SK-N-SH (cell line): Measurements from ENCODE around the gene SLX4IP. TPM values are rescaled to one million over a fixed set of nuclear protein-coding genes. Genes with fewer than 3 reads are reported as not detected.

ENCODE experiments used
- CTCF ChIA-PET: fragments of 300-600, 350-600 bp; formaldehyde crosslinking; extraction: SDS; loops from one replicate; lab custom pipeline; 2021; lab: Yijun Ruan, JAX
- POLR2A ChIA-PET: fragments of 350-600 bp; sonication (Branson Sonifier 250); formaldehyde crosslinking; extraction: SDS; loops from one replicate; lab custom pipeline; 2020; ENCODE audit warnings: antibody characterized with exemption, inconsistent platforms; lab: Yijun Ruan, JAX
- DNase-seq: peaks from one replicate; pipeline ENCODE4 v3.0.0; 2012
- H2AFZ ChIP-seq: fragments of 200-600 bp; sonication (generic); 2 replicates; pipeline ENCODE4 v1.8.1; 2016; ENCODE audit warnings: antibody characterized with exemption, mild to moderate bottlenecking, low read depth
- H3F3A ChIP-seq: fragments of 200-600 bp; sonication (generic); replicated peaks from 2 replicates; pipeline ENCODE3; 2016; ENCODE audit warnings: antibody characterized with exemption, mild to moderate bottlenecking; ENCODE audit not compliant: insufficient read depth
- H3K27ac ChIP-seq, 2 experiments: fragments of 200-500 bp in 1 of 2; fragments of 200-600 bp in 1 of 2; sonication (Bioruptor generic) in 1 of 2; sonication (generic), shearing (Covaris generic) in 1 of 2; 2 replicates each; pipeline versions ENCODE4 v1.5.1 to v1.6.1; 2014 to 2016; ENCODE audit warnings: low read depth in 2 of 2, inconsistent platforms in 1 of 2, low read length in 1 of 2, mild to moderate bottlenecking in 1 of 2, mixed read lengths in 1 of 2
- H3K27me3 ChIP-seq: fragments of 200-600 bp; sonication (generic), shearing (Covaris generic); 2 replicates; pipeline ENCODE4 v1.6.1; 2016; ENCODE audit warnings: mixed run types; ENCODE audit not compliant: insufficient read depth
- H3K36me3 ChIP-seq, 2 experiments: fragments of 200-500 bp in 1 of 2; fragments of 200-600 bp in 1 of 2; sonication (Bioruptor generic) in 1 of 2; sonication (generic) in 1 of 2; replicated peaks in 1 of 2; 2 replicates each; pipeline versions ENCODE3 to v1.5.1; 2014 to 2016; ENCODE audit warnings: low read length in 1 of 2, mild to moderate bottlenecking in 1 of 2; ENCODE audit not compliant: insufficient read depth in 2 of 2, control insufficient read depth in 1 of 2
- H3K4me1 ChIP-seq, 2 experiments: fragments of 200-500 bp in 1 of 2; fragments of 200-600 bp in 1 of 2; sonication (Bioruptor generic) in 1 of 2; sonication (generic), shearing (Covaris generic) in 1 of 2; 2 replicates each; pipeline versions ENCODE4 v1.5.1 to v1.6.1; 2014 to 2016; ENCODE audit warnings: low read depth in 1 of 2, low read length in 1 of 2, mixed run types in 1 of 2; ENCODE audit not compliant: insufficient read depth in 2 of 2, control insufficient read depth in 1 of 2
- H3K4me2 ChIP-seq: fragments of 200-600 bp; sonication (generic), shearing (Covaris generic); 2 replicates; pipeline ENCODE4 v1.6.1; 2017; ENCODE audit warnings: mixed run types
- H3K4me3 ChIP-seq, 2 experiments: fragments of 200-500 bp in 1 of 2; fragments of 200-600 bp in 1 of 2; sonication (Bioruptor generic) in 1 of 2; sonication (generic), shearing (Covaris generic) in 1 of 2; 2 replicates each; pipeline versions ENCODE4 v1.5.1 to v1.8.1; 2014 to 2016; ENCODE audit warnings: low read depth in 2 of 2, inconsistent platforms in 1 of 2, low read length in 1 of 2, mild to moderate bottlenecking in 1 of 2, mixed read lengths in 1 of 2, moderate library complexity in 1 of 2
- H3K79me2 ChIP-seq: fragments of 200-600 bp; sonication (generic); 2 replicates; pipeline ENCODE4 v1.8.1; 2017; ENCODE audit warnings: mild to moderate bottlenecking; ENCODE audit not compliant: insufficient read depth
- H3K9ac ChIP-seq: fragments of 200-600 bp; sonication (generic); 2 replicates; pipeline ENCODE4 v1.6.1; 2017; ENCODE audit warnings: mixed run types
- H3K9me2 ChIP-seq: fragments of 200-600 bp; sonication (generic); 2 replicates; pipeline ENCODE4 v1.6.1; 2017; ENCODE audit warnings: mixed run types
- H3K9me3 ChIP-seq: fragments of 200-600 bp; sonication (generic); 2 replicates; pipeline ENCODE4 v1.6.1; 2017; ENCODE audit warnings: mixed run types, mild to moderate bottlenecking, moderate library complexity
- H4K20me1 ChIP-seq: fragments of 200-600 bp; sonication (generic); 2 replicates; pipeline ENCODE4 v1.6.1; 2017; ENCODE audit warnings: mild to moderate bottlenecking, mixed run types; ENCODE audit not compliant: insufficient read depth
- CHD2 ChIP-seq: fragments of 150-350 bp; IDR thresholded peaks from 2 replicates; pipeline ENCODE4 v1.6.1; 2018; ENCODE audit warnings: low read length; ENCODE audit not compliant: partially characterized antibody
- CTCF ChIP-seq: fragments of 200-600 bp; sonication (generic); IDR thresholded peaks from 2 replicates; pipeline ENCODE4 v1.6.1; 2017; ENCODE audit warnings: antibody characterized with exemption, mild to moderate bottlenecking, moderate library complexity
- ELF1 ChIP-seq: IDR thresholded peaks from 2 replicates; pipeline ENCODE4 v1.4.0; 2012
- EZH2phosphoT487 ChIP-seq: fragments of 200-600 bp; sonication (generic); IDR thresholded peaks from 2 replicates; pipeline ENCODE4 v1.6.1; 2017; ENCODE audit warnings: low read depth, mixed run types, mild to moderate bottlenecking, antibody characterized with exemption, moderate library complexity, borderline replicate concordance
- FOSL2 ChIP-seq: IDR thresholded peaks from 2 replicates; pipeline ENCODE4 v1.4.0; 2012; ENCODE audit warnings: low read depth, mild to moderate bottlenecking, moderate library complexity, borderline replicate concordance
- FOXJ3 ChIP-seq: sonication (generic); formaldehyde crosslinking; IDR thresholded peaks from 2 replicates; pipeline ENCODE4 v1.5.1; 2020; ENCODE audit warnings: mild to moderate bottlenecking, missing genetic modification reagents
- GATA2 ChIP-seq: sonication (generic); formaldehyde crosslinking; IDR thresholded peaks from 2 replicates; pipeline ENCODE4 v1.5.0; 2020; ENCODE audit warnings: mild to moderate bottlenecking, missing genetic modification reagents
- JUND ChIP-seq: IDR thresholded peaks from 2 replicates; pipeline ENCODE4 v1.4.0; 2012
- MEF2A ChIP-seq: IDR thresholded peaks from 2 replicates; pipeline ENCODE4 v1.4.0; 2012; ENCODE audit warnings: low read depth, borderline replicate concordance
- MXI1 ChIP-seq: IDR thresholded peaks from 2 replicates; pipeline ENCODE4 v1.6.1; 2012; ENCODE audit warnings: mild to moderate bottlenecking, low read depth, low read length, improper control_type of control experiment
- NFIC ChIP-seq: IDR thresholded peaks from 2 replicates; pipeline ENCODE4 v1.4.0; 2012; ENCODE audit warnings: borderline replicate concordance
- NRF1 ChIP-seq: IDR thresholded peaks from 2 replicates; pipeline ENCODE4 v1.6.1; 2012; ENCODE audit warnings: low read depth, mild to moderate bottlenecking, low read length
- POLR2AphosphoS5 ChIP-seq: IDR thresholded peaks from 2 replicates; pipeline ENCODE4 v1.6.1; 2012; ENCODE audit warnings: low read depth, low read length
- RAD21 ChIP-seq: IDR thresholded peaks from 2 replicates; pipeline ENCODE4 v1.6.1; 2012; ENCODE audit warnings: mild to moderate bottlenecking, low read length
- RCOR1 ChIP-seq: fragments of 150-350 bp; IDR thresholded peaks from 2 replicates; pipeline ENCODE4 v1.6.1; 2017; ENCODE audit warnings: antibody characterized with exemption, low read length
- RXRA ChIP-seq: IDR thresholded peaks from 2 replicates; pipeline ENCODE4 v1.4.0; 2012; ENCODE audit warnings: low read depth, mild to moderate bottlenecking, borderline replicate concordance
- SIN3A ChIP-seq: IDR thresholded peaks from 2 replicates; pipeline ENCODE4 v1.6.1; 2012; ENCODE audit warnings: low read depth, mild to moderate bottlenecking, low read length, moderate library complexity, borderline replicate concordance
- SMC3 ChIP-seq: IDR thresholded peaks from 2 replicates; pipeline ENCODE4 v1.6.1; 2012; ENCODE audit warnings: low read depth, low read length, improper control_type of control experiment
- TAF1 ChIP-seq: IDR thresholded peaks from 2 replicates; pipeline ENCODE4 v1.6.1; 2012; ENCODE audit warnings: low read depth, mild to moderate bottlenecking, low read length, moderate library complexity, borderline replicate concordance
- TCF12 ChIP-seq: IDR thresholded peaks from 2 replicates; pipeline ENCODE4 v1.4.0; 2012
- TEAD4 ChIP-seq: IDR thresholded peaks from 2 replicates; pipeline ENCODE4 v1.4.0; 2012; ENCODE audit warnings: mild to moderate bottlenecking, borderline replicate concordance; ENCODE audit not compliant: insufficient read depth
- USF2 ChIP-seq: fragments of 150-350 bp; IDR thresholded peaks from 2 replicates; pipeline ENCODE4 v1.6.1; 2017; ENCODE audit warnings: antibody characterized with exemption, low read length, low read depth, borderline replicate concordance
- WGBS: methylation state at CpG from one replicate; pipeline ENCODE4 v1.1.6; 2017; ENCODE audit warnings: low lambda C conversion rate; 5-methylcytosine and 5-hydroxymethylcytosine counted together
- polyA plus RNA-seq, 3 experiments: library from polyadenylated mRNA; depleted of rRNA; stranded (reverse); fragments of >200 nt; gene quantifications; 2 replicates each; pipeline ENCODE4 v1.2.3, GENCODE V29; 2012
- TF ChIP-seq, protein P1 (sequence below): IDR thresholded peaks from 2 replicates; pipeline ENCODE4 v1.4.0; 2012; ENCODE audit warnings: low read depth, borderline replicate concordance
- TF ChIP-seq, protein P2 (sequence below): IDR thresholded peaks from 2 replicates; pipeline ENCODE4 v1.6.1; 2012; ENCODE audit warnings: mild to moderate bottlenecking, low read depth, low read length, moderate library complexity
- TF ChIP-seq, protein P3 (sequence below): IDR thresholded peaks from 2 replicates; pipeline ENCODE4; 2012

SLX4IP gene
- polyA plus RNA-seq, 1 of the 3 experiments (the other 2 are of a cell fraction), result 1.3 TPM

GRCh38 chr20:10591946-10592521 lies 156.9 kb downstream of the SLX4IP start:
- Histone ChIP-seq H3K36me3 (no peaks in the 10 kb centered on the region), H3K9ac (peak overlapping the region; percentile 26; the same call in 1 of the 2 replicates), H3K9me3 (no peaks in the 10 kb centered on the region), H3K9me2 (no peaks in the 10 kb centered on the region), H3K4me1 (peaks cover 3 to 16% of the 10 kb centered on the region in 2 experiments), H3K27ac (peak overlapping the region in 1 of 2 experiments; percentile 94; a peak in 2 of 4 replicates), H3K79me2 (no peaks in the 10 kb centered on the region), H3K27me3 (no peaks in the 10 kb centered on the region), H3K4me3 (no peak overlapping the region), H4K20me1 (no peaks in the 10 kb centered on the region), H3F3A (peaks cover 30% of the 10 kb centered on the region), H3K4me2 (0 out of 2 replicates have a peak overlapping the region, but pooled peaks have one; percentile 11), H2AFZ (no peak overlapping the region)
- no peak for DNase-seq
- 41% methylated on average over 2 of the region's 2 CpGs for WGBS
- CTCF ChIA-PET, result no interaction called here
- POLR2A ChIA-PET, result interaction anchor here (0.6 kb wide), 1 partner anchor 27 kb away, joined by 3 read pairs; no protein-coding TSS in a partner anchor
- TF ChIP-seq NFIC (peak; percentile 55; the same call in 1 of the 2 replicates), MEF2A (no peak), SMC3 (no peak), MXI1 (no peak), SIN3A (no peak), RXRA (no peak), TAF1 (no peak), NRF1 (no peak), RAD21 (no peak), CHD2 (no peak), GATA2 (CRISPR knock-in tag) (no peak), TEAD4 (0 out of 2 replicates have a peak, but pooled peaks have one; percentile 32), TCF12 (peak; percentile 35; the same call in 1 of the 2 replicates), FOXJ3 (CRISPR knock-in tag) (no peak), RCOR1 (no peak), FOSL2 (peak; percentile 41; the same call in 1 of the 2 replicates), USF2 (no peak), POLR2AphosphoS5 (no peak), ELF1 (no peak), CTCF (no peak), EZH2phosphoT487 (no peak), JUND (peak; percentile 53)
- TF ChIP-seq, protein P1, sequence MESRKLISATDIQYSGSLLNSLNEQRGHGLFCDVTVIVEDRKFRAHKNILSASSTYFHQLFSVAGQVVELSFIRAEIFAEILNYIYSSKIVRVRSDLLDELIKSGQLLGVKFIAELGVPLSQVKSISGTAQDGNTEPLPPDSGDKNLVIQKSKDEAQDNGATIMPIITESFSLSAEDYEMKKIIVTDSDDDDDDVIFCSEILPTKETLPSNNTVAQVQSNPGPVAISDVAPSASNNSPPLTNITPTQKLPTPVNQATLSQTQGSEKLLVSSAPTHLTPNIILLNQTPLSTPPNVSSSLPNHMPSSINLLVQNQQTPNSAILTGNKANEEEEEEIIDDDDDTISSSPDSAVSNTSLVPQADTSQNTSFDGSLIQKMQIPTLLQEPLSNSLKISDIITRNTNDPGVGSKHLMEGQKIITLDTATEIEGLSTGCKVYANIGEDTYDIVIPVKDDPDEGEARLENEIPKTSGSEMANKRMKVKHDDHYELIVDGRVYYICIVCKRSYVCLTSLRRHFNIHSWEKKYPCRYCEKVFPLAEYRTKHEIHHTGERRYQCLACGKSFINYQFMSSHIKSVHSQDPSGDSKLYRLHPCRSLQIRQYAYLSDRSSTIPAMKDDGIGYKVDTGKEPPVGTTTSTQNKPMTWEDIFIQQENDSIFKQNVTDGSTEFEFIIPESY, result no peak
- TF ChIP-seq, protein P2, sequence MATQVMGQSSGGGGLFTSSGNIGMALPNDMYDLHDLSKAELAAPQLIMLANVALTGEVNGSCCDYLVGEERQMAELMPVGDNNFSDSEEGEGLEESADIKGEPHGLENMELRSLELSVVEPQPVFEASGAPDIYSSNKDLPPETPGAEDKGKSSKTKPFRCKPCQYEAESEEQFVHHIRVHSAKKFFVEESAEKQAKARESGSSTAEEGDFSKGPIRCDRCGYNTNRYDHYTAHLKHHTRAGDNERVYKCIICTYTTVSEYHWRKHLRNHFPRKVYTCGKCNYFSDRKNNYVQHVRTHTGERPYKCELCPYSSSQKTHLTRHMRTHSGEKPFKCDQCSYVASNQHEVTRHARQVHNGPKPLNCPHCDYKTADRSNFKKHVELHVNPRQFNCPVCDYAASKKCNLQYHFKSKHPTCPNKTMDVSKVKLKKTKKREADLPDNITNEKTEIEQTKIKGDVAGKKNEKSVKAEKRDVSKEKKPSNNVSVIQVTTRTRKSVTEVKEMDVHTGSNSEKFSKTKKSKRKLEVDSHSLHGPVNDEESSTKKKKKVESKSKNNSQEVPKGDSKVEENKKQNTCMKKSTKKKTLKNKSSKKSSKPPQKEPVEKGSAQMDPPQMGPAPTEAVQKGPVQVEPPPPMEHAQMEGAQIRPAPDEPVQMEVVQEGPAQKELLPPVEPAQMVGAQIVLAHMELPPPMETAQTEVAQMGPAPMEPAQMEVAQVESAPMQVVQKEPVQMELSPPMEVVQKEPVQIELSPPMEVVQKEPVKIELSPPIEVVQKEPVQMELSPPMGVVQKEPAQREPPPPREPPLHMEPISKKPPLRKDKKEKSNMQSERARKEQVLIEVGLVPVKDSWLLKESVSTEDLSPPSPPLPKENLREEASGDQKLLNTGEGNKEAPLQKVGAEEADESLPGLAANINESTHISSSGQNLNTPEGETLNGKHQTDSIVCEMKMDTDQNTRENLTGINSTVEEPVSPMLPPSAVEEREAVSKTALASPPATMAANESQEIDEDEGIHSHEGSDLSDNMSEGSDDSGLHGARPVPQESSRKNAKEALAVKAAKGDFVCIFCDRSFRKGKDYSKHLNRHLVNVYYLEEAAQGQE, result no peak
- TF ChIP-seq, protein P3, sequence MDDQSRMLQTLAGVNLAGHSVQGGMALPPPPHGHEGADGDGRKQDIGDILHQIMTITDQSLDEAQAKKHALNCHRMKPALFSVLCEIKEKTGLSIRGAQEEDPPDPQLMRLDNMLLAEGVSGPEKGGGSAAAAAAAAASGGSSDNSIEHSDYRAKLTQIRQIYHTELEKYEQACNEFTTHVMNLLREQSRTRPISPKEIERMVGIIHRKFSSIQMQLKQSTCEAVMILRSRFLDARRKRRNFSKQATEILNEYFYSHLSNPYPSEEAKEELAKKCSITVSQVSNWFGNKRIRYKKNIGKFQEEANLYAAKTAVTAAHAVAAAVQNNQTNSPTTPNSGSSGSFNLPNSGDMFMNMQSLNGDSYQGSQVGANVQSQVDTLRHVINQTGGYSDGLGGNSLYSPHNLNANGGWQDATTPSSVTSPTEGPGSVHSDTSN, result peak; percentile 6; the same call in 1 of the 2 replicates
